NCI-H1105 treated with DMSO at 0.1 percent for 48 hours (cell line): ENCODE results near the gene MROH9.

Experiments used
- DNase-seq: peaks from one replicate; lab custom pipeline; 2025; lab: John Stamatoyannopoulos, UW

MROH9 gene

GRCh38 chr1:171081763-171082201, 146.4 kb downstream of the MROH9 start:
- DNase-seq: no peak

- DNase-seq: no peak
Measured at GRCh38 chr1:171082606-171083005, 147.3 kb downstream of the MROH9 start.

- DNase-seq: no peak
Measured at GRCh38 chr1:171083222-171083621, 147.9 kb downstream of the MROH9 start.

- DNase-seq: peak; percentile 39
Measured at GRCh38 chr1:171084091-171084490, 148.8 kb downstream of the MROH9 start.

- no peak for DNase-seq
Measured at GRCh38 chr1:171084870-171085269, 149.5 kb downstream of the MROH9 start.

DNA sequence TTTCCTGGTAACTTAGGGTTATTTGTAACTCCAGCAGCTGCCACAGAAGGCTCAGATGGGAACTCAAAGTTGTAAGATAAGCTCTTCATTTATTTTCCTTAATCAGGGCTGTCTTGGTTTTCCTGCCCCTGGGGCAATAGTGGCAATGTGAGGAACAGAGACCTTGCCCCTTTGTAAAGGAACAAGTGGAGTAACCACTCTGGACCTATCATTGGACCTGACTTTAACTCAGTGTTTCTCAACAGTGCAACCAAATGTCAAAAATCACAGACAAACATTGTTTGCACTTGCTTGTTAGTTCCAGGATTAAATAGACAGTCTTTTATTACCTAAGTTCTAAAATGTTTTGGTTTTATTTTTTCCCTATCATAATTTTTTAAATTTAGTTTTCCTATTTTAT, 152.6 kb downstream of the MROH9 start:
- no peak for DNase-seq

DNA sequence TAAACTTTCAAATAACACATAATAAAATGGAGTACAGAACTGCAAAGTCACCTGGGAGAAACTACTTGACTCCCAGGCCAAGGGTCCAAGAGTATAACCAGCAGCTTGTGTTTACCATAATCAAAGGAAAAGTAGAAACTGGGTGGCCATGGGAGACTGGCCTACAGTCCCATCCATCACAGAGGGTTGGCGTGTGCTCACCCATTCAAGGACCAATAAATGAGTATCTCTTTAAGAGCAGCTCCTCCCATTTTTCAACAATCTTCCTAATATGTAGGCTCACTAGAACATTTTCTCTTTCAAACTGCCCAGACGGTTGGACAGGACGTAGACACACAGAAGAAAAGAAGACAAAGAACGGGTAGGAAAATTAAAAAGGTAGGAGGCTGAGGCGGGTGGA, 155.3 kb downstream of the MROH9 start, which contains the start of gene FMO3:
Gene FMO3 (plus strand): TSS at position 302 of the 400 bp plus-strand sequence. CDS start 1,754 bp downstream, outside the sequence.
- DNase-seq: no peak

DNA sequence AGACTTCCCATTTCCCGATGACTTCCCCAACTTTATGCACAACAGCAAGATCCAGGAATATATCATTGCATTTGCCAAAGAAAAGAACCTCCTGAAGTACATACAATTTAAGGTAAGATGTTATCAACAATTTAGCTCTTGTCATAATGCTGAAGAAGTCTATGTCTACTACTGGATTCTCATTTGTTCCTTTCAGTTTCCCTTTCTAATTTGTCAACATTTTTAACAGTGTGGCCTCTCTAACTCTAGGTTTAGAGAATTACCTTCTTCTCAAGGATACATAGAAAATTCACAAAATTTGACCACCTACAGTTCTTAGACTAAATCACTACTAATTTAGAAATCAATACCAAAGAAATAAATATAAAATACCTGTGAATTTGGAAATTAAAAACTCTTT, 168.5 kb downstream of the MROH9 start:
- DNase-seq: no peak

- peak; percentile 25 for DNase-seq
Measured at GRCh38 chr1:171107262-171107940, 172.1 kb downstream of the MROH9 start.

DNA sequence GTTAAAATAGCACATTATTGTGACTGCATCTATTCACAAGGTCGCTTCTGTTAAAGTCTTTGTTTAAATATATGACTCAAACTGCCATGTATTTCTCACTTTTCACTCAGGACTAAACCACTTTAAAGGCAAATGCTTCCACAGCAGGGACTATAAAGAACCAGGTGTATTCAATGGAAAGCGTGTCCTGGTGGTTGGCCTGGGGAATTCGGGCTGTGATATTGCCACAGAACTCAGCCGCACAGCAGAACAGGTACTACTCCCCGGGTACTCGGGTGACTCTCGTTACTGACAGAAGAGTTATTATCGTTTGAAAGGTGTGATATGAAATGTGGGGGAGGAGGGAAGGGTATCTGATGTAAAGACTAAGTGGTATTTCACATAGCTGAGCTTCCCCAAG, 172.6 kb downstream of the MROH9 start:
- DNase-seq: no peak

DNA sequence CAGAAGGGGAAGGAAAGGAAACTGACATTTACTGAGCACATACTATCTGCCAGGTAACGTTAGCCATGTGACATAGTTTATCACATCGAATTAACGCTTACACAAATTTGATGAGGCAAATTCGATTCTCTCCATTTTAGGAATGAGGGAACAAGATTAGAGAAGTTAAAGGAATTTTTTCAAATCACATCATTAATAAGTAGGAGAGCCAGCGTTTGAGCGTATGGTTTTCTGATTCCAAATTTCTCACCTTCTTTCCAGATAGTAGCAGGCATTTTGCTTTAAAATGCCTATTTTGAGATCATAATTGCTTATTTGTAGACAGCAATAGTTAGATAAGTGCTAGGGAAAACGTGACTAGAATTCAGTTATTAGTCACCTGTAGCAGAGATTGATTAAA, 174.6 kb downstream of the MROH9 start:
- no peak for DNase-seq

GRCh38 chr1:171110621-171111326, 175.4 kb downstream of the MROH9 start:
- no peak for DNase-seq

DNA sequence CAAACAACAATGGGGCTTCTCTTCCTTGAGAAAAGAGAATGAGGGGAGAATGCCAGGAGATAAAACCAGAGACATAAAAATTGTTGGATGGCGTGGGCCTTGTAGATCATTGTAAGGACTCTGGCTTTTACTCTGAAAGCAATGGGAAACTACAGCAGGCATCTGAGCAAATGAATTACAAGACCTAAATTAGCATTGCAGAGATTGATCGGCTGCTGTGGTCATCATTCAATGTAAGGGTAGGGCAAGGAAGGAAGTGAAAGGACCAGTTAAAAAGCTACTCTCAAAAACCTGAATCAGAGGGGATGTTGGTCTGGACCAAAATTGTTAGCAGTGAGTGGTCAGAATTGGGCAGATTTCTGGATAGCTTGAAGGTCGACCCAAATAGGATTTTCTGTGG, 176.8 kb downstream of the MROH9 start:
- DNase-seq: no peak

DNA sequence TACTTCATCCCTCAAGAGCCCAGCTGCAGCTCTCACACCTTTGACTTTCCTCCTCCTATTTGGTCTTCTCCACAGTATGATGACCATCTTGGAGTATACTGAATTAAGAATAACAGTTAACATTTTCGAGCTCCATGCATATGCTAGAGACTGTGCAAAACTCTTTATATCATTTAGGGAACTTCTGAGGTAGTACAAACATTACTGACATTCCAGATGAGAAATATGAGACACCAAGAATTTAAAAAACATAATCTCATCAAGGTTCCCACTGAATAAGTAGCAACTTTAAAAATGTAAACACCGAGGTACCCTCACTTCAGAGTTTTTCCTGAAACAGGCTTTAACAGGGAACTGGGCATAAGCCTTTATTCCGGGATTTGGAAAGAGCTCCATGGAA, 178.0 kb downstream of the MROH9 start:
- no peak for DNase-seq
